HepG2 (cell line): ENCODE results near the gene MRFAP1L1. TPM values are rescaled to one million over a fixed set of nuclear protein-coding genes. Genes with fewer than 3 reads are reported as not detected.

Source experiments
- DPF2 ChIP-seq: sonication (generic); formaldehyde crosslinking; IDR thresholded peaks from 2 replicates; pipeline ENCODE4 v1.4.0; 2020; ENCODE audit warnings: mild to moderate bottlenecking, low read depth, missing genetic modification reagents, borderline replicate concordance
- ESRRA ChIP-seq: sonication (generic); formaldehyde crosslinking; IDR thresholded peaks from 2 replicates; pipeline ENCODE4 v1.5.1; 2020; ENCODE audit warnings: mild to moderate bottlenecking, low read depth, missing genetic modification reagents
- FIP1L1 ChIP-seq: fragments of 200-400 bp; formaldehyde crosslinking; IDR thresholded peaks from 2 replicates; pipeline ENCODE4 v1.6.1; 2018; ENCODE audit warnings: low read depth, mild to moderate bottlenecking, low read length, moderate library complexity, borderline replicate concordance; ENCODE audit not compliant: insufficient read depth
- HMG20A ChIP-seq: IDR thresholded peaks from 2 replicates; pipeline ENCODE4 v1.6.1; 2016; ENCODE audit warnings: borderline replicate concordance
- MEF2D ChIP-seq: sonication (generic); formaldehyde crosslinking; IDR thresholded peaks from 2 replicates; pipeline ENCODE4 v1.5.1; 2020; ENCODE audit warnings: mild to moderate bottlenecking, missing genetic modification reagents
- MTF2 ChIP-seq: sonication (generic); formaldehyde crosslinking; IDR thresholded peaks from 2 replicates; pipeline ENCODE4 v1.5.0; 2020; ENCODE audit warnings: missing genetic modification reagents, borderline replicate concordance
- PRMT3 ChIP-seq: sonication (generic); formaldehyde crosslinking; IDR thresholded peaks from 2 replicates; pipeline ENCODE4 v1.8.1; 2022; ENCODE audit warnings: low read depth, mild to moderate bottlenecking, moderate library complexity, missing genetic modification reagents, borderline replicate concordance
- SIX1 ChIP-seq: sonication (generic); formaldehyde crosslinking; IDR thresholded peaks from 2 replicates; pipeline ENCODE4 v1.4.0; 2020; ENCODE audit warnings: missing genetic modification reagents, borderline replicate concordance
- SNRNP70 ChIP-seq: fragments of 200-400 bp; formaldehyde crosslinking; IDR thresholded peaks from 2 replicates; pipeline ENCODE4 v1.6.1; 2017; ENCODE audit warnings: mild to moderate bottlenecking, low read depth, low read length, moderate library complexity
- ZBTB38 ChIP-seq: sonication (generic); formaldehyde crosslinking; IDR thresholded peaks from 2 replicates; pipeline ENCODE4 v1.5.1; 2020; ENCODE audit warnings: mild to moderate bottlenecking, missing genetic modification reagents
- ZNF143 ChIP-seq: sonication (generic); formaldehyde crosslinking; IDR thresholded peaks from 2 replicates; pipeline ENCODE4 v1.4.0; 2020; ENCODE audit warnings: missing genetic modification reagents
- ZSCAN9 ChIP-seq: IDR thresholded peaks from 2 replicates; pipeline ENCODE4 v1.6.1; 2016; ENCODE audit warnings: borderline replicate concordance
- polyA plus RNA-seq, 8 experiments: library from polyadenylated mRNA; depleted of rRNA in 3 of 8; stranded (reverse) in 7 of 8; unstranded in 1 of 8; fragments of >200 nt; fragmentation: Illumina TruSeq in 4 of 8; extraction: Trizol in 4 of 8; gene quantifications; 2 replicates each; pipeline versions ENCODE4 v1.2.1 to v1.2.3, GENCODE V29; 2011 to 2016; ENCODE audit warnings: low read depth in 4 of 8, missing spikeins in 1 of 8, mixed read lengths in 1 of 8; ENCODE audit not compliant: insufficient read depth in 1 of 8
- total RNA-seq, 5 experiments: library from RNA; depleted of rRNA; stranded (reverse); fragments of >200 nt; fragmentation: Illumina TruSeq; extraction: Trizol; gene quantifications; 2 replicates each; pipeline ENCODE4 v1.2.3, GENCODE V29; 2016; ENCODE audit warnings: low read depth in 1 of 5
- TF ChIP-seq, protein P1 (sequence below): sonication (generic); formaldehyde crosslinking; IDR thresholded peaks from 2 replicates; pipeline ENCODE4 v1.5.0; 2020; ENCODE audit warnings: mild to moderate bottlenecking, missing genetic modification reagents, borderline replicate concordance
- TF ChIP-seq, protein P2 (sequence below): sonication (generic); formaldehyde crosslinking; IDR thresholded peaks from 2 replicates; pipeline ENCODE4 v1.5.0; 2020; ENCODE audit warnings: mild to moderate bottlenecking, missing genetic modification reagents, borderline replicate concordance
- TF ChIP-seq, protein P3 (sequence below): IDR thresholded peaks from 2 replicates; pipeline ENCODE4 v1.6.1; 2016; ENCODE audit warnings: low read depth, borderline replicate concordance

The MRFAP1L1 gene
- total and polyA plus RNA-seq, 2 of the 13 experiments (the other 11 are each of a cell fraction or from before 2014, with no cell fraction given), result 44.8 to 76.6 TPM

DNA sequence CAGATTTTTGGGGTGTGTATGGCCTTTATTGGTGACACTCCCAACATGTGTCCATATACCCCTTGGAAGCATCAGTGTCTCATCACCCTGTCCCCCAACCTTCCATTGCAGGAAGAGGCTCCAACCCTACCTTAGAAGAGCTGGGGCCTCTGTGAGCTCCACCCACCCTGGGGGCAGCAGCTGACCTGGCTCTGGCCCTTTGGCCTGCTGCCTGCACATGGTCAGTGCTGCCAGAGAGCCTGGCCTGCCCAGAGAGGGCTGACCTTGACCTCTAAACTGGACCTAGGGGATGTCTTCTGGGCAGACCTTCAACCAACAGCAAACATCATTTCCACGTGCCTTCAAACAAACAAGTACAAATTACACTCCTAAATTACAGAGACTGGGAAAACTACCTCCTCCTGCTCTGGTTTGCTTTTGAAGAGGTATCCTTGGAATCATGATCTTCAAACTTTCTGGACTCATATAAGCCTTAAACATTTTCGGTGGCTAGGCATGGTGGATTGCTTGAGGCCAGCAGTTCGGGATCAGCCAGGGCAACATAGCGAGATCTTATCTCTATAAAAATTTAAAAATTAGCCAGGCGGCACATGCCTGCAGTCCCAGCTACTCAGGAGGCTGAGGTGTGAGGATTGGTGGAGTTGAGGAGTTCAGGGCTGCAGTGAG, 45.6 kb upstream of the MRFAP1L1 start (continued):
- TF ChIP-seq, protein P1, sequence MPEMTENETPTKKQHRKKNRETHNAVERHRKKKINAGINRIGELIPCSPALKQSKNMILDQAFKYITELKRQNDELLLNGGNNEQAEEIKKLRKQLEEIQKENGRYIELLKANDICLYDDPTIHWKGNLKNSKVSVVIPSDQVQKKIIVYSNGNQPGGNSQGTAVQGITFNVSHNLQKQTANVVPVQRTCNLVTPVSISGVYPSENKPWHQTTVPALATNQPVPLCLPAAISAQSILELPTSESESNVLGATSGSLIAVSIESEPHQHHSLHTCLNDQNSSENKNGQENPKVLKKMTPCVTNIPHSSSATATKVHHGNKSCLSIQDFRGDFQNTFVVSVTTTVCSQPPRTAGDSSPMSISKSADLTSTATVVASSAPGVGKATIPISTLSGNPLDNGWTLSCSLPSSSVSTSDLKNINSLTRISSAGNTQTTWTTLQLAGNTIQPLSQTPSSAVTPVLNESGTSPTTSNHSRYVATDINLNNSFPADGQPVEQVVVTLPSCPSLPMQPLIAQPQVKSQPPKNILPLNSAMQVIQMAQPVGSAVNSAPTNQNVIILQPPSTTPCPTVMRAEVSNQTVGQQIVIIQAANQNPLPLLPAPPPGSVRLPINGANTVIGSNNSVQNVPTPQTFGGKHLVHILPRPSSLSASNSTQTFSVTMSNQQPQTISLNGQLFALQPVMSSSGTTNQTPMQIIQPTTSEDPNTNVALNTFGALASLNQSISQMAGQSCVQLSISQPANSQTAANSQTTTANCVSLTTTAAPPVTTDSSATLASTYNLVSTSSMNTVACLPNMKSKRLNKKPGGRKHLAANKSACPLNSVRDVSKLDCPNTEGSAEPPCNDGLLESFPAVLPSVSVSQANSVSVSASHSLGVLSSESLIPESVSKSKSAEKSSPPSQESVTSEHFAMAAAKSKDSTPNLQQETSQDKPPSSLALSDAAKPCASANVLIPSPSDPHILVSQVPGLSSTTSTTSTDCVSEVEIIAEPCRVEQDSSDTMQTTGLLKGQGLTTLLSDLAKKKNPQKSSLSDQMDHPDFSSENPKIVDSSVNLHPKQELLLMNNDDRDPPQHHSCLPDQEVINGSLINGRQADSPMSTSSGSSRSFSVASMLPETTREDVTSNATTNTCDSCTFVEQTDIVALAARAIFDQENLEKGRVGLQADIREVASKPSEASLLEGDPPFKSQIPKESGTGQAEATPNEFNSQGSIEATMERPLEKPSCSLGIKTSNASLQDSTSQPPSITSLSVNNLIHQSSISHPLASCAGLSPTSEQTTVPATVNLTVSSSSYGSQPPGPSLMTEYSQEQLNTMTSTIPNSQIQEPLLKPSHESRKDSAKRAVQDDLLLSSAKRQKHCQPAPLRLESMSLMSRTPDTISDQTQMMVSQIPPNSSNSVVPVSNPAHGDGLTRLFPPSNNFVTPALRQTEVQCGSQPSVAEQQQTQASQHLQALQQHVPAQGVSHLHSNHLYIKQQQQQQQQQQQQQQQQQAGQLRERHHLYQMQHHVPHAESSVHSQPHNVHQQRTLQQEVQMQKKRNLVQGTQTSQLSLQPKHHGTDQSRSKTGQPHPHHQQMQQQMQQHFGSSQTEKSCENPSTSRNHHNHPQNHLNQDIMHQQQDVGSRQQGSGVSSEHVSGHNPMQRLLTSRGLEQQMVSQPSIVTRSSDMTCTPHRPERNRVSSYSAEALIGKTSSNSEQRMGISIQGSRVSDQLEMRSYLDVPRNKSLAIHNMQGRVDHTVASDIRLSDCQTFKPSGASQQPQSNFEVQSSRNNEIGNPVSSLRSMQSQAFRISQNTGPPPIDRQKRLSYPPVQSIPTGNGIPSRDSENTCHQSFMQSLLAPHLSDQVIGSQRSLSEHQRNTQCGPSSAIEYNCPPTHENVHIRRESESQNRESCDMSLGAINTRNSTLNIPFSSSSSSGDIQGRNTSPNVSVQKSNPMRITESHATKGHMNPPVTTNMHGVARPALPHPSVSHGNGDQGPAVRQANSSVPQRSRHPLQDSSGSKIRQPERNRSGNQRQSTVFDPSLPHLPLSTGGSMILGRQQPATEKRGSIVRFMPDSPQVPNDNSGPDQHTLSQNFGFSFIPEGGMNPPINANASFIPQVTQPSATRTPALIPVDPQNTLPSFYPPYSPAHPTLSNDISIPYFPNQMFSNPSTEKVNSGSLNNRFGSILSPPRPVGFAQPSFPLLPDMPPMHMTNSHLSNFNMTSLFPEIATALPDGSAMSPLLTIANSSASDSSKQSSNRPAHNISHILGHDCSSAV (CRISPR knock-in tag), result no peak
- peak; percentile 58; the same call in 1 of the 2 replicates for TF ChIP-seq ZSCAN9
- TF ChIP-seq, protein P2, sequence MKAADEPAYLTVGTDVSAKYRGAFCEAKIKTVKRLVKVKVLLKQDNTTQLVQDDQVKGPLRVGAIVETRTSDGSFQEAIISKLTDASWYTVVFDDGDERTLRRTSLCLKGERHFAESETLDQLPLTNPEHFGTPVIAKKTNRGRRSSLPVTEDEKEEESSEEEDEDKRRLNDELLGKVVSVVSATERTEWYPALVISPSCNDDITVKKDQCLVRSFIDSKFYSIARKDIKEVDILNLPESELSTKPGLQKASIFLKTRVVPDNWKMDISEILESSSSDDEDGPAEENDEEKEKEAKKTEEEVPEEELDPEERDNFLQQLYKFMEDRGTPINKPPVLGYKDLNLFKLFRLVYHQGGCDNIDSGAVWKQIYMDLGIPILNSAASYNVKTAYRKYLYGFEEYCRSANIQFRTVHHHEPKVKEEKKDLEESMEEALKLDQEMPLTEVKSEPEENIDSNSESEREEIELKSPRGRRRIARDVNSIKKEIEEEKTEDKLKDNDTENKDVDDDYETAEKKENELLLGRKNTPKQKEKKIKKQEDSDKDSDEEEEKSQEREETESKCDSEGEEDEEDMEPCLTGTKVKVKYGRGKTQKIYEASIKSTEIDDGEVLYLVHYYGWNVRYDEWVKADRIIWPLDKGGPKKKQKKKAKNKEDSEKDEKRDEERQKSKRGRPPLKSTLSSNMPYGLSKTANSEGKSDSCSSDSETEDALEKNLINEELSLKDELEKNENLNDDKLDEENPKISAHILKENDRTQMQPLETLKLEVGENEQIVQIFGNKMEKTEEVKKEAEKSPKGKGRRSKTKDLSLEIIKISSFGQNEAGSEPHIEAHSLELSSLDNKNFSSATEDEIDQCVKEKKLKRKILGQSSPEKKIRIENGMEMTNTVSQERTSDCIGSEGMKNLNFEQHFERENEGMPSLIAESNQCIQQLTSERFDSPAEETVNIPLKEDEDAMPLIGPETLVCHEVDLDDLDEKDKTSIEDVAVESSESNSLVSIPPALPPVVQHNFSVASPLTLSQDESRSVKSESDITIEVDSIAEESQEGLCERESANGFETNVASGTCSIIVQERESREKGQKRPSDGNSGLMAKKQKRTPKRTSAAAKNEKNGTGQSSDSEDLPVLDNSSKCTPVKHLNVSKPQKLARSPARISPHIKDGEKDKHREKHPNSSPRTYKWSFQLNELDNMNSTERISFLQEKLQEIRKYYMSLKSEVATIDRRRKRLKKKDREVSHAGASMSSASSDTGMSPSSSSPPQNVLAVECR (CRISPR knock-in tag), result peak; percentile 83; the same call in 1 of the 2 replicates
- TF ChIP-seq PRMT3 (CRISPR knock-in tag), result no peak
- TF ChIP-seq, protein P3, sequence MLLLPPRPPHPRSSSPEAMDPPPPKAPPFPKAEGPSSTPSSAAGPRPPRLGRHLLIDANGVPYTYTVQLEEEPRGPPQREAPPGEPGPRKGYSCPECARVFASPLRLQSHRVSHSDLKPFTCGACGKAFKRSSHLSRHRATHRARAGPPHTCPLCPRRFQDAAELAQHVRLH (CRISPR knock-in tag), result peak; percentile 83; the same call in 1 of the 2 replicates
- TF ChIP-seq ESRRA (CRISPR knock-in tag), result peak; percentile 99
- peak; percentile 96 for TF ChIP-seq MEF2D (CRISPR knock-in tag)
- TF ChIP-seq MTF2 (CRISPR knock-in tag), result no peak
- TF ChIP-seq ZNF143 (CRISPR knock-in tag), result peak; percentile 24; the same call in 1 of the 2 replicates
- TF ChIP-seq SNRNP70, result no peak
- peak; percentile 84 for TF ChIP-seq DPF2
- TF ChIP-seq ZBTB38, result peak; percentile 93
- TF ChIP-seq HMG20A (CRISPR knock-in tag), result peak; percentile 93
- TF ChIP-seq FIP1L1, result no peak
- TF ChIP-seq SIX1 (CRISPR knock-in tag), result peak; percentile 71; the same call in 1 of the 2 replicates
